Liver (tissue), 9 donors: ENCODE data around the gene SLMAP. TPM values are rescaled to one million over a fixed set of nuclear protein-coding genes. Genes with fewer than 3 reads are reported as not detected.

ENCODE experiments used
- DNase-seq: peaks from one replicate; pipeline ENCODE4 v3.0.0-alpha.2; 2017; ENCODE audit warnings: low spot score
- H3K27ac ChIP-seq, 2 donors: one replicate each; pipeline ENCODE4 v1.7.0; 2013; ENCODE audit warnings: inconsistent platforms in 2 of 2, low read length in 2 of 2, control low read depth in 1 of 2, low read depth in 1 of 2, mild to moderate bottlenecking in 1 of 2
- H3K27me3 ChIP-seq, 4 donors: one replicate each; pipeline versions ENCODE4 v1.6.1 to v1.7.0; 2013; ENCODE audit warnings: low read length in 3 of 4, inconsistent platforms in 1 of 4, mild to moderate bottlenecking in 1 of 4, moderate library complexity in 1 of 4; ENCODE audit not compliant: control insufficient read depth in 4 of 4, insufficient read depth in 4 of 4
- H3K36me3 ChIP-seq, 4 donors: one replicate each; pipeline versions ENCODE4 v1.6.1 to v1.7.0; 2013; ENCODE audit warnings: low read length in 3 of 4, mild to moderate bottlenecking in 3 of 4, low read depth in 1 of 4, moderate library complexity in 1 of 4; ENCODE audit not compliant: control insufficient read depth in 4 of 4, insufficient read depth in 3 of 4
- H3K4me1 ChIP-seq, 4 donors: one replicate each; pipeline versions ENCODE4 v1.6.1 to v1.7.0; 2013; ENCODE audit warnings: low read length in 3 of 4, mild to moderate bottlenecking in 3 of 4, moderate library complexity in 1 of 4; ENCODE audit not compliant: control insufficient read depth in 4 of 4, insufficient read depth in 4 of 4
- H3K4me3 ChIP-seq, 3 donors: one replicate each; pipeline versions ENCODE4 v1.6.1 to v1.7.0; 2013; ENCODE audit warnings: low read length in 3 of 3, control low read depth in 1 of 3, low read depth in 1 of 3, mild to moderate bottlenecking in 1 of 3
- H3K9ac ChIP-seq, 2 donors: one replicate each; pipeline ENCODE4 v1.7.0; 2013; ENCODE audit warnings: low read length in 2 of 2, mild to moderate bottlenecking in 2 of 2, moderate library complexity in 2 of 2, control low read depth in 1 of 2, low read depth in 1 of 2
- H3K9me3 ChIP-seq, 4 donors: one replicate each; pipeline versions ENCODE4 v1.6.1 to v1.7.0; 2013; ENCODE audit warnings: low read length in 3 of 4; ENCODE audit not compliant: control insufficient read depth in 4 of 4
- ATF3 ChIP-seq: IDR thresholded peaks from 2 replicates; pipeline ENCODE4 v1.6.1; 2016; ENCODE audit warnings: antibody characterized with exemption
- CTCF ChIP-seq: fragments of 150-350 bp; IDR thresholded peaks from 2 replicates; pipeline ENCODE4 v1.5.1; 2017; ENCODE audit warnings: improper control_type of control experiment, low read depth, low read length; ENCODE audit not compliant: missing input control
- EGR1 ChIP-seq, 2 donors: IDR thresholded peaks; 2 replicates each; pipeline ENCODE4 v1.6.1; 2016 to 2018; ENCODE audit warnings: antibody characterized with exemption in 2 of 2, low read depth in 2 of 2
- FOXA1 ChIP-seq: IDR thresholded peaks from 2 replicates; pipeline ENCODE4 v1.6.1; 2016; ENCODE audit warnings: antibody characterized with exemption
- GABPA ChIP-seq, 2 donors: IDR thresholded peaks in 1 of 2; conservative IDR thresholded peaks in 1 of 2; 2 replicates each; pipeline ENCODE4 v1.6.1; 2016; ENCODE audit warnings: antibody characterized with exemption in 2 of 2, mild to moderate bottlenecking in 1 of 2, moderate library complexity in 1 of 2
- JUND ChIP-seq, 2 donors: IDR thresholded peaks; 2 replicates each; pipeline ENCODE4 v1.6.1; 2016; ENCODE audit warnings: antibody characterized with exemption in 2 of 2
- MAX ChIP-seq: IDR thresholded peaks from 2 replicates; pipeline ENCODE4 v1.6.1; 2016; ENCODE audit warnings: antibody characterized with exemption
- NR2F2 ChIP-seq: IDR thresholded peaks from 2 replicates; pipeline ENCODE4 v1.6.1; 2016; ENCODE audit warnings: antibody characterized with exemption
- RAD21 ChIP-seq, 2 donors: IDR thresholded peaks; 2 replicates each; pipeline ENCODE4 v1.6.1; 2016; ENCODE audit warnings: antibody characterized with exemption in 2 of 2, mild to moderate bottlenecking in 2 of 2
- REST ChIP-seq: IDR thresholded peaks from 2 replicates; pipeline ENCODE4 v1.6.1; 2016; ENCODE audit warnings: antibody characterized with exemption, mild to moderate bottlenecking
- RXRA ChIP-seq, 2 donors: IDR thresholded peaks; 2 replicates each; pipeline ENCODE4 v1.6.1; 2017 to 2018; ENCODE audit warnings: antibody characterized with exemption in 2 of 2, mild to moderate bottlenecking in 1 of 2
- SP1 ChIP-seq: IDR thresholded peaks from 2 replicates; pipeline ENCODE4 v1.6.1; 2018; ENCODE audit warnings: antibody characterized with exemption, mild to moderate bottlenecking
- TAF1 ChIP-seq: conservative IDR thresholded peaks from 2 replicates; pipeline ENCODE4 v1.6.1; 2016; ENCODE audit warnings: antibody characterized with exemption, mild to moderate bottlenecking
- ZBTB33 ChIP-seq: IDR thresholded peaks from 2 replicates; pipeline ENCODE4 v1.6.1; 2016; ENCODE audit warnings: antibody characterized with exemption
- WGBS: extraction: QIAGEN DNeasy Blood & Tissue Kit; methylation state at CpG from one replicate; pipeline ENCODE4 v1.1.7; 2013; 5-methylcytosine and 5-hydroxymethylcytosine counted together
- polyA plus RNA-seq, 2 donors: library from polyadenylated mRNA; stranded (reverse) in 1 of 2; unstranded in 1 of 2; fragments of 200-250 nt in 1 of 2; fragments of >200 nt in 1 of 2; fragmentation: Nextera tagmentation in 1 of 2; extraction: Ambion mirVana in 1 of 2; gene quantifications; one replicate each; pipeline versions ENCODE4 v1.2.1 to v1.2.3, GENCODE V29; 2013 to 2015
- total RNA-seq, 2 donors: library from RNA; depleted of rRNA; stranded (reverse); fragments of >200 nt; gene quantifications; one replicate each; pipeline ENCODE4 v1.2.3, GENCODE V29; 2014
- donor health status: healthy.
- donor health status: healthy.
- donor health status: healthy.
- donor health status: healthy.
- donor health status: healthy.

SLMAP gene
- total and polyA plus RNA-seq, 4 donors = 10.2 to 37.8 (median 19.4) TPM

- no peak for DNase-seq
- 90% methylated on average over 1 of the region's 1 CpG for WGBS
- no peaks in the 10 kb centered on the region for H3K27me3 ChIP-seq
Measured at GRCh38 chr3:57718118-57718517, 38.0 kb upstream of the SLMAP start.

More at GRCh38 chr3:57718118-57718517, 38.0 kb upstream of the SLMAP start:
- Histone ChIP-seq H3K27ac (no peak overlapping the region), H3K4me3 (no peak overlapping the region), H3K9me3 (no peaks in the 10 kb centered on the region), H3K4me1 (no peaks in the 10 kb centered on the region), H3K9ac (no peak overlapping the region), H3K36me3 (no peaks in the 10 kb centered on the region)
- TF ChIP-seq CTCF (no peak), RXRA (IDR thresholded peaks at IDR 0.05) (no peak), FOXA1 (no peak), RAD21 (IDR thresholded peaks at IDR 0.05) (no peak), REST (no peak), ATF3 (no peak), JUND (IDR thresholded peaks at IDR 0.05) (no peak), MAX (no peak), EGR1 (IDR thresholded peaks at IDR 0.05; ENCODE audit: low read depth in 2 of 2) (no peak), GABPA (IDR thresholded peaks at IDR 0.05 in 1 of 2, conservative IDR thresholded peaks at IDR 0.05 in 1 of 2) (no peak), TAF1 (no peak), ZBTB33 (no peak), SP1 (no peak), NR2F2 (no peak)
